IMR-90 (cell line): ENCODE data around the gene RING1. TPM values are rescaled to one million over a fixed set of nuclear protein-coding genes. Genes with fewer than 3 reads are reported as not detected.
A peak's percentile ranks its signal among the peaks of the same experiment; 100 is the strongest.

ENCODE experiments used
- ATAC-seq: fragments of 200-7000 bp; cut with Tn5 transposase; 2 replicates; pipeline ENCODE4 v1.9.1; 2020; ENCODE audit warnings: low read depth, mild to moderate bottlenecking, moderate library complexity
- BruUV-seq: library from RNA; stranded (reverse); fragments of 400-500 nt; replicated peaks from 2 replicates; lab custom pipeline; 2021; lab: Mats Ljungman, UMichigan
- CTCF ChIA-PET: fragments of 300-600 bp; formaldehyde crosslinking; extraction: SDS; loops from one replicate; lab custom pipeline; 2021; ENCODE audit warnings: antibody characterized with exemption; lab: Yijun Ruan, JAX
- POLR2A ChIA-PET: fragments of 300-600 bp; sonication (Branson Sonifier 250); formaldehyde crosslinking; loops from one replicate; lab custom pipeline; 2022; ENCODE audit warnings: antibody characterized with exemption; ENCODE audit not compliant: unreplicated experiment; lab: Charles Lee
- DNase-seq: peaks from one replicate; pipeline ENCODE4 v3.0.0; 2013
- H2AFZ ChIP-seq: replicated peaks from 2 replicates; pipeline ENCODE3; 2013; ENCODE audit warnings: low read length, mild to moderate bottlenecking; ENCODE audit not compliant: poor library complexity
- H2AK5ac ChIP-seq: 2 replicates; pipeline ENCODE4 v1.6.1; 2013; ENCODE audit warnings: low read depth, low read length, inconsistent platforms
- H2AK9ac ChIP-seq: replicated peaks from 2 replicates; pipeline ENCODE3; 2013; ENCODE audit warnings: mild to moderate bottlenecking, low read depth, low read length, moderate library complexity; ENCODE audit not compliant: poor library complexity
- H2BK120ac ChIP-seq: 2 replicates; pipeline ENCODE4 v1.6.1; 2013; ENCODE audit warnings: low read depth, low read length, inconsistent platforms
- H2BK15ac ChIP-seq: 3 replicates; pipeline ENCODE4 v1.6.1; 2013; ENCODE audit warnings: low read depth, low read length, inconsistent platforms
- H2BK20ac ChIP-seq: 2 replicates; pipeline ENCODE4 v1.6.1; 2013; ENCODE audit warnings: low read depth, mild to moderate bottlenecking, inconsistent platforms, low read length, moderate library complexity
- H2BK5ac ChIP-seq: 2 replicates; pipeline ENCODE4 v1.6.1; 2013; ENCODE audit warnings: mild to moderate bottlenecking, low read depth, low read length, inconsistent platforms; ENCODE audit not compliant: poor library complexity, severe bottlenecking
- H3K14ac ChIP-seq: replicated peaks from 2 replicates; pipeline ENCODE4 v1.6.1; 2013; ENCODE audit warnings: low read depth, low read length, inconsistent platforms
- H3K18ac ChIP-seq: 2 replicates; pipeline ENCODE4 v1.6.1; 2013; ENCODE audit warnings: low read depth, low read length, control low read depth
- H3K23ac ChIP-seq: 2 replicates; pipeline ENCODE4 v1.6.1; 2013; ENCODE audit warnings: low read depth, low read length, inconsistent platforms
- H3K27ac ChIP-seq: 2 replicates; pipeline ENCODE4 v1.5.1; 2013; ENCODE audit warnings: mild to moderate bottlenecking, control low read depth, low read length; ENCODE audit not compliant: insufficient read depth
- H3K27me3 ChIP-seq: 2 replicates; pipeline ENCODE4 v1.6.1; 2013; ENCODE audit warnings: low read length; ENCODE audit not compliant: control insufficient read depth, insufficient read depth
- H3K36me3 ChIP-seq: 2 replicates; pipeline ENCODE4 v1.6.1; 2013; ENCODE audit warnings: low read length, mixed read lengths; ENCODE audit not compliant: control insufficient read depth, insufficient read depth
- H3K4ac ChIP-seq: 2 replicates; pipeline ENCODE4 v1.6.1; 2013; ENCODE audit warnings: low read depth, low read length, inconsistent platforms
- H3K4me1 ChIP-seq: 2 replicates; pipeline ENCODE4 v1.6.1; 2013; ENCODE audit warnings: low read length, mixed read lengths; ENCODE audit not compliant: control insufficient read depth, insufficient read depth
- H3K4me2 ChIP-seq: 2 replicates; pipeline ENCODE4 v1.6.1; 2013; ENCODE audit warnings: low read depth, mild to moderate bottlenecking, control low read depth, low read length, moderate library complexity
- H3K4me3 ChIP-seq: 2 replicates; pipeline ENCODE4 v1.5.1; 2013; ENCODE audit warnings: low read depth, mild to moderate bottlenecking, control low read depth, low read length, moderate library complexity; ENCODE audit not compliant: insufficient read depth
- H3K56ac ChIP-seq: 2 replicates; pipeline ENCODE4 v1.6.1; 2013; ENCODE audit warnings: low read length, inconsistent platforms; ENCODE audit not compliant: insufficient read depth; ENCODE audit errors: extremely low read depth
- H3K79me1 ChIP-seq, 2 experiments: 2 replicates each; pipeline ENCODE4 v1.6.1; 2013; ENCODE audit warnings: low read length in 2 of 2, inconsistent platforms in 1 of 2, low read depth in 1 of 2
- H3K9ac ChIP-seq: 2 replicates; pipeline ENCODE4 v1.6.1; 2013; ENCODE audit warnings: low read depth, low read length, control low read depth
- H3K9me1 ChIP-seq: 2 replicates; pipeline ENCODE4 v1.6.1; 2013; ENCODE audit warnings: low read length, inconsistent platforms; ENCODE audit not compliant: insufficient read depth
- H3K9me3 ChIP-seq: 2 replicates; pipeline ENCODE4 v1.6.1; 2013; ENCODE audit warnings: low read length; ENCODE audit not compliant: control insufficient read depth, insufficient read depth
- H4K20me1 ChIP-seq: 2 replicates; pipeline ENCODE4 v1.6.1; 2013; ENCODE audit warnings: low read length, inconsistent platforms; ENCODE audit not compliant: insufficient read depth
- H4K5ac ChIP-seq: 2 replicates; pipeline ENCODE4 v1.6.1; 2013; ENCODE audit warnings: mild to moderate bottlenecking, low read depth, low read length, control low read depth
- H4K8ac ChIP-seq, 2 experiments: 2 replicates each; pipeline ENCODE4 v1.6.1; 2013; ENCODE audit warnings: low read depth in 2 of 2, low read length in 2 of 2, control low read depth in 1 of 2, inconsistent platforms in 1 of 2
- H4K91ac ChIP-seq: 2 replicates; pipeline ENCODE4 v1.6.1; 2013; ENCODE audit warnings: low read depth, low read length, inconsistent platforms; ENCODE audit not compliant: insufficient read depth
- BHLHE40 ChIP-seq: fragments of 150-350 bp; IDR thresholded peaks from 2 replicates; pipeline ENCODE4 v1.6.1; 2016; ENCODE audit warnings: mild to moderate bottlenecking, low read depth, low read length
- CHD1 ChIP-seq: IDR thresholded peaks from 2 replicates; pipeline ENCODE4 v1.6.1; 2012; ENCODE audit warnings: low read depth, low read length, improper control_type of control experiment
- FOS ChIP-seq: fragments of 150-350 bp; IDR thresholded peaks from 2 replicates; pipeline ENCODE4 v1.6.1; 2016; ENCODE audit warnings: low read depth, low read length
- MAFK ChIP-seq: IDR thresholded peaks from 2 replicates; pipeline ENCODE4 v1.6.1; 2012; ENCODE audit warnings: low read depth, low read length, improper control_type of control experiment
- MAZ ChIP-seq: IDR thresholded peaks from 2 replicates; pipeline ENCODE4 v1.6.1; 2012; ENCODE audit warnings: low read depth, mild to moderate bottlenecking, low read length, improper control_type of control experiment, moderate library complexity, borderline replicate concordance
- MXI1 ChIP-seq: IDR thresholded peaks from 2 replicates; pipeline ENCODE4 v1.6.1; 2012; ENCODE audit warnings: low read depth, mild to moderate bottlenecking, low read length, moderate library complexity, borderline replicate concordance
- NFE2L2 ChIP-seq: fragments of 150-350 bp; IDR thresholded peaks from 2 replicates; pipeline ENCODE4 v1.6.1; 2016; ENCODE audit warnings: low read depth, mild to moderate bottlenecking, low read length
- POLR2A ChIP-seq: IDR thresholded peaks from 2 replicates; pipeline ENCODE4 v1.6.1; 2012; ENCODE audit warnings: mild to moderate bottlenecking, low read depth, low read length
- RAD21 ChIP-seq: IDR thresholded peaks from 2 replicates; pipeline ENCODE4 v1.6.1; 2012; ENCODE audit warnings: low read length, improper control_type of control experiment
- RCOR1 ChIP-seq: IDR thresholded peaks from 2 replicates; pipeline ENCODE4 v1.6.1; 2012; ENCODE audit warnings: mild to moderate bottlenecking, low read length, improper control_type of control experiment; ENCODE audit not compliant: insufficient replicate concordance
- RFX5 ChIP-seq: IDR thresholded peaks from 2 replicates; pipeline ENCODE4 v1.8.0; 2012; ENCODE audit warnings: low read depth, mild to moderate bottlenecking, low read length, moderate library complexity
- WGBS, 2 experiments: methylation state at CpG; one replicate each; pipeline versions ENCODE4 v1.1.5 to v1.1.7; 2013; ENCODE audit warnings: missing lambda C conversion rate in 2 of 2; ENCODE audit not compliant: insufficient read length in 1 of 2; ENCODE audit errors: extremely low coverage in 2 of 2; 5-methylcytosine and 5-hydroxymethylcytosine counted together
- dilution Hi-C: fragments of 300-500 bp; cut with HindIII; formaldehyde crosslinking; loops from one replicate; pipeline ENCODE4 v1.14.3; 2018; ENCODE audit warnings: low sequenced_read_pairs; ENCODE audit not compliant: unreplicated experiment
- in situ Hi-C: fragments of 300-500 bp; cut with MboI; formaldehyde crosslinking; loops from 3 replicates; pipeline ENCODE4 v1.14.3; 2019; ENCODE audit warnings: low sequenced_read_pairs, inconsistent platforms, mixed read lengths
- intact Hi-C: fragments of 100-400 bp; cut with micrococcal nuclease; formaldehyde crosslinking; loops from 2 replicates; pipeline ENCODE4 v1.10.0; 2022
- polyA plus RNA-seq, 3 experiments: library from polyadenylated mRNA; depleted of rRNA; stranded (reverse); fragments of >200 nt; gene quantifications; 2 replicates each; pipeline ENCODE4 v1.2.3, GENCODE V29; 2012; ENCODE audit warnings: low replicate concordance in 1 of 3
- total RNA-seq: library from RNA; depleted of rRNA; stranded (reverse); fragments of >200 nt; gene quantifications from 2 replicates; pipeline ENCODE4 v1.2.3, GENCODE V29; 2012
- TF ChIP-seq, protein P1 (sequence below): fragments of 150-350 bp; IDR thresholded peaks from 2 replicates; pipeline ENCODE4 v1.6.1; 2017; ENCODE audit warnings: mild to moderate bottlenecking, antibody characterized with exemption, low read length, low read depth
- TF ChIP-seq, protein P2 (sequence below): conservative IDR thresholded peaks from 2 replicates; pipeline ENCODE4 v1.5.1; 2012; ENCODE audit warnings: mild to moderate bottlenecking, low read depth, low read length, improper control_type of control experiment

The RING1 gene
- total and polyA plus RNA-seq, 2 of the 4 experiments (the other 2 are of a cell fraction) = 14.9 to 40.8 TPM

DNA sequence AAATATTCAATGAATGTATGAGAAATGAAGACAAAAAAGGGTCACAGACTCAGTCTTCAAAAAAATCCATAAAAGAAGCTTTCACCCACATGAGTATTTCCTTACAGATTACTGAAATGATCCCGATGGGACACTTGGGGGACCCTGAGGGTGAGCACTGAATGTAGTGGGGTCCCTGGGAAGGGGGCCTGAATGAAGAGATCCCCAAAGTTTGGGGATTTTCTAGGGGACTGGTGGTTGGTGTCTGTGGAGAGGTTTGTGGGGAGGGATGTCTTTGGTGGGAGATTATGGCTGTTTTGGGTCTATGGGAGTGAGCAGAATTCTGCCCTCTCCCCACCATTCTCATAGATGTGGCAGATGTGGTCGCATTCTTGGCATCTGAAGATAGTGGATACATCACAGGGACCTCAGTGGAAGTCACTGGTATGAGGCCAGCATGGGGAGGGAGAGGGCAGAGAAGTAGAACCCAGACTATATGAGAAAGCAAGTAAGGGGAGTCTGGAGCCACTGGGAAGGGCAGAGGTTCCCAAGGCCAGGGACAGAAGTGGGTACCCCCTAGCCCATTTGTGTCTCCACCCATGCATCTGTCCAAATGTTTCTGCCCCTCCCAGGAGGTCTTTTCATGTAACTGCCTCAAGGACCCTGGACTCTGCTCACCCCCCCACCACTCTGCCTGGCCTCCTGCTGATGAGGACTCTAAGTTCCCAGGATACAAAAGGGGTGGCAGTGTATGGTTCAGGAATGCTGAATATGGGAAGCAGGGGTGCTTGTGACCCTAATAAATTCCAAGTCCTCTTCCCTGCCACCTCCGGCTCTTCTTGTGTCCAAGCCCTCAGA is 2.1 kb upstream of the RING1 start:
- peak overlapping the region; percentile 78 for H2BK5ac ChIP-seq
- peak overlapping the region; percentile 18 for H4K5ac ChIP-seq
- no CpG with 5 or more reads among the region's 3 CpGs for WGBS, 2 experiments
- H2BK15ac ChIP-seq = peak overlapping the region; percentile 11; the same call in 1 of the 3 replicates
- H2AK5ac ChIP-seq = peak overlapping the region; percentile 36
- DNase-seq (no peak), ATAC-seq (no peak)
- CTCF ChIA-PET = no interaction called here
- peaks cover 38% of the 10 kb centered on the region for H3K9me1 ChIP-seq
- peak overlapping the region in 1 of 2 experiments; percentile 80; a peak in 2 of 4 replicates for H4K8ac ChIP-seq
- no peak overlapping the region for H3K4me3 ChIP-seq
- no peak overlapping the region; the same call in 1 of the 2 replicates for H3K4me2 ChIP-seq
- no TSS peak for BruUV-seq
- TF ChIP-seq POLR2A = no peak
- no peak for TF ChIP-seq MAZ
- TF ChIP-seq BHLHE40 = no peak
- TF ChIP-seq, protein P1, sequence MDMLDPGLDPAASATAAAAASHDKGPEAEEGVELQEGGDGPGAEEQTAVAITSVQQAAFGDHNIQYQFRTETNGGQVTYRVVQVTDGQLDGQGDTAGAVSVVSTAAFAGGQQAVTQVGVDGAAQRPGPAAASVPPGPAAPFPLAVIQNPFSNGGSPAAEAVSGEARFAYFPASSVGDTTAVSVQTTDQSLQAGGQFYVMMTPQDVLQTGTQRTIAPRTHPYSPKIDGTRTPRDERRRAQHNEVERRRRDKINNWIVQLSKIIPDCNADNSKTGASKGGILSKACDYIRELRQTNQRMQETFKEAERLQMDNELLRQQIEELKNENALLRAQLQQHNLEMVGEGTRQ = no peak
- no peak for TF ChIP-seq FOS
- no peak for TF ChIP-seq CHD1
- no peak for TF ChIP-seq RFX5
- TF ChIP-seq RCOR1 = no peak
- TF ChIP-seq MXI1 = no peak
- TF ChIP-seq RAD21 = no peak
- TF ChIP-seq, protein P2, sequence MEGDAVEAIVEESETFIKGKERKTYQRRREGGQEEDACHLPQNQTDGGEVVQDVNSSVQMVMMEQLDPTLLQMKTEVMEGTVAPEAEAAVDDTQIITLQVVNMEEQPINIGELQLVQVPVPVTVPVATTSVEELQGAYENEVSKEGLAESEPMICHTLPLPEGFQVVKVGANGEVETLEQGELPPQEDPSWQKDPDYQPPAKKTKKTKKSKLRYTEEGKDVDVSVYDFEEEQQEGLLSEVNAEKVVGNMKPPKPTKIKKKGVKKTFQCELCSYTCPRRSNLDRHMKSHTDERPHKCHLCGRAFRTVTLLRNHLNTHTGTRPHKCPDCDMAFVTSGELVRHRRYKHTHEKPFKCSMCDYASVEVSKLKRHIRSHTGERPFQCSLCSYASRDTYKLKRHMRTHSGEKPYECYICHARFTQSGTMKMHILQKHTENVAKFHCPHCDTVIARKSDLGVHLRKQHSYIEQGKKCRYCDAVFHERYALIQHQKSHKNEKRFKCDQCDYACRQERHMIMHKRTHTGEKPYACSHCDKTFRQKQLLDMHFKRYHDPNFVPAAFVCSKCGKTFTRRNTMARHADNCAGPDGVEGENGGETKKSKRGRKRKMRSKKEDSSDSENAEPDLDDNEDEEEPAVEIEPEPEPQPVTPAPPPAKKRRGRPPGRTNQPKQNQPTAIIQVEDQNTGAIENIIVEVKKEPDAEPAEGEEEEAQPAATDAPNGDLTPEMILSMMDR = no peak
- TF ChIP-seq NFE2L2 = no peak
- TF ChIP-seq MAFK = no peak
- peaks cover 40% of the 10 kb centered on the region for H3K36me3 ChIP-seq
- no peak overlapping the region for H3K18ac ChIP-seq
- H3K27me3 ChIP-seq = no peaks in the 10 kb centered on the region
- peak overlapping the region; percentile 59 for H2BK120ac ChIP-seq
- peak overlapping the region; percentile 76 for H3K4ac ChIP-seq
- H3K4me1 ChIP-seq = peaks cover 34% of the 10 kb centered on the region
- H3K27ac ChIP-seq = peak overlapping the region; percentile 94; the same call in 1 of the 2 replicates
- H2AFZ ChIP-seq = peak overlapping the region; percentile 72
- H3K9me3 ChIP-seq = no peaks in the 10 kb centered on the region
- H4K91ac ChIP-seq = peak overlapping the region; percentile 37
- POLR2A ChIA-PET = no interaction called here
- peak overlapping the region; percentile 81; the same call in 1 of the 2 replicates for H3K23ac ChIP-seq
- H3K56ac ChIP-seq = no peak overlapping the region
- peak overlapping the region; percentile 89 for H2AK9ac ChIP-seq
- intact Hi-C loops (no loop called here), in situ Hi-C loops (no loop called here), dilution Hi-C loops (no loop called here)
- H3K9ac ChIP-seq = no peak overlapping the region
- H3K79me1 ChIP-seq = peaks cover 21 to 82% of the 10 kb centered on the region in 2 experiments
- H3K14ac ChIP-seq = peak overlapping the region; percentile 44; the same call in 1 of the 2 replicates
- peak overlapping the region; percentile 62 for H2BK20ac ChIP-seq
- H4K20me1 ChIP-seq = peaks cover 25% of the 10 kb centered on the region; the same call in 1 of the 2 replicates
